ENCODE results near the gene LRRC74B.

LRRC74B gene

GRCh38 chr22:21018314-21018713 lies 27.4 kb upstream of the LRRC74B start:
- Histone ChIP-seq H3K27me3 (ENCODE audit: insufficient read depth, low read depth) (peaks cover 50% of the 10 kb centered on the region), H4K20me1 (ENCODE audit: insufficient read depth) (no peaks in the 10 kb centered on the region), H3K27ac (no peak overlapping the region), H3K4me2 (no peak overlapping the region), H3K79me2 (ENCODE audit: insufficient read depth, low read depth) (no peaks in the 10 kb centered on the region), H3K36me3 (ENCODE audit: insufficient read depth) (no peaks in the 10 kb centered on the region), H2AFZ (ENCODE audit: low read depth) (no peak overlapping the region), H3K4me1 (ENCODE audit: low read depth, poor library complexity, severe bottlenecking) (no peaks in the 10 kb centered on the region), H3K9ac (no peak overlapping the region), H3K4me3 (IDR thresholded peaks at IDR 0.05; ENCODE audit: insufficient read depth, low read depth, low read length) (no peak overlapping the region)
- no peak for TF ChIP-seq CTCF (conservative IDR thresholded peaks at IDR 0.05; ENCODE audit: low read depth, low read length)

GRCh38 chr22:21020802-21021429 lies 24.8 kb upstream of the LRRC74B start:
- Histone ChIP-seq H3K4me3 (IDR thresholded peaks at IDR 0.05; ENCODE audit: insufficient read depth, low read depth, low read length) (no peak overlapping the region), H3K4me2 (no peak overlapping the region), H3K27me3 (ENCODE audit: insufficient read depth, low read depth) (peaks cover 34% of the 10 kb centered on the region; the same call in 1 of the 2 replicates), H4K20me1 (ENCODE audit: insufficient read depth) (no peaks in the 10 kb centered on the region), H3K36me3 (ENCODE audit: insufficient read depth) (no peaks in the 10 kb centered on the region), H3K27ac (no peak overlapping the region), H3K79me2 (ENCODE audit: insufficient read depth, low read depth) (no peaks in the 10 kb centered on the region), H3K9ac (no peak overlapping the region), H2AFZ (ENCODE audit: low read depth) (no peak overlapping the region), H3K4me1 (ENCODE audit: low read depth, poor library complexity, severe bottlenecking) (no peaks in the 10 kb centered on the region)
- TF ChIP-seq CTCF (conservative IDR thresholded peaks at IDR 0.05; ENCODE audit: low read depth, low read length), result peak; percentile 48; the same call in 1 of the 2 replicates

GRCh38 chr22:21022507-21022906 lies 23.2 kb upstream of the LRRC74B start:
- TF ChIP-seq CTCF (conservative IDR thresholded peaks at IDR 0.05; ENCODE audit: low read depth, low read length), result no peak
- H3K4me1 ChIP-seq (ENCODE audit: low read depth, poor library complexity, severe bottlenecking), result no peaks in the 10 kb centered on the region
- H3K4me2 ChIP-seq, result no peak overlapping the region
- no peak overlapping the region; the same call in 1 of the 2 replicates for H2AFZ ChIP-seq (ENCODE audit: low read depth)
- no peaks in the 10 kb centered on the region for H3K36me3 ChIP-seq (ENCODE audit: insufficient read depth)
- H3K4me3 ChIP-seq (IDR thresholded peaks at IDR 0.05; ENCODE audit: insufficient read depth, low read depth, low read length), result no peak overlapping the region
- H4K20me1 ChIP-seq (ENCODE audit: insufficient read depth), result no peaks in the 10 kb centered on the region
- no peaks in the 10 kb centered on the region for H3K79me2 ChIP-seq (ENCODE audit: insufficient read depth, low read depth)
- peaks cover 19% of the 10 kb centered on the region; the same call in 1 of the 2 replicates for H3K27me3 ChIP-seq (ENCODE audit: insufficient read depth, low read depth)
- H3K9ac ChIP-seq, result no peak overlapping the region
- no peak overlapping the region for H3K27ac ChIP-seq

GRCh38 chr22:21022955-21023614 lies 22.7 kb upstream of the LRRC74B start:
- no peak overlapping the region for H3K4me2 ChIP-seq
- H3K36me3 ChIP-seq (ENCODE audit: insufficient read depth), result no peaks in the 10 kb centered on the region
- no peak overlapping the region for H3K4me3 ChIP-seq (IDR thresholded peaks at IDR 0.05; ENCODE audit: insufficient read depth, low read depth, low read length)
- H2AFZ ChIP-seq (ENCODE audit: low read depth), result no peak overlapping the region; the same call in 1 of the 2 replicates
- H3K27ac ChIP-seq, result no peak overlapping the region
- H3K9ac ChIP-seq, result no peak overlapping the region
- TF ChIP-seq CTCF (conservative IDR thresholded peaks at IDR 0.05; ENCODE audit: low read depth, low read length), result no peak; the same call in 1 of the 2 replicates
- H3K79me2 ChIP-seq (ENCODE audit: insufficient read depth, low read depth), result no peaks in the 10 kb centered on the region
- H3K27me3 ChIP-seq (ENCODE audit: insufficient read depth, low read depth), result peaks cover 13% of the 10 kb centered on the region; the same call in 1 of the 2 replicates
- no peaks in the 10 kb centered on the region for H4K20me1 ChIP-seq (ENCODE audit: insufficient read depth)
- H3K4me1 ChIP-seq (ENCODE audit: low read depth, poor library complexity, severe bottlenecking), result no peaks in the 10 kb centered on the region
